ENCODE measurements around the gene SDK1. TPM values are rescaled to one million over a fixed set of nuclear protein-coding genes. Genes with fewer than 3 reads are reported as not detected.
A peak's percentile ranks its signal among the peaks of the same experiment; 100 is the strongest.

SDK1 gene
- total RNA-seq, 2 donors from 2014 or later, result 4.8 to 13.2 TPM

DNA sequence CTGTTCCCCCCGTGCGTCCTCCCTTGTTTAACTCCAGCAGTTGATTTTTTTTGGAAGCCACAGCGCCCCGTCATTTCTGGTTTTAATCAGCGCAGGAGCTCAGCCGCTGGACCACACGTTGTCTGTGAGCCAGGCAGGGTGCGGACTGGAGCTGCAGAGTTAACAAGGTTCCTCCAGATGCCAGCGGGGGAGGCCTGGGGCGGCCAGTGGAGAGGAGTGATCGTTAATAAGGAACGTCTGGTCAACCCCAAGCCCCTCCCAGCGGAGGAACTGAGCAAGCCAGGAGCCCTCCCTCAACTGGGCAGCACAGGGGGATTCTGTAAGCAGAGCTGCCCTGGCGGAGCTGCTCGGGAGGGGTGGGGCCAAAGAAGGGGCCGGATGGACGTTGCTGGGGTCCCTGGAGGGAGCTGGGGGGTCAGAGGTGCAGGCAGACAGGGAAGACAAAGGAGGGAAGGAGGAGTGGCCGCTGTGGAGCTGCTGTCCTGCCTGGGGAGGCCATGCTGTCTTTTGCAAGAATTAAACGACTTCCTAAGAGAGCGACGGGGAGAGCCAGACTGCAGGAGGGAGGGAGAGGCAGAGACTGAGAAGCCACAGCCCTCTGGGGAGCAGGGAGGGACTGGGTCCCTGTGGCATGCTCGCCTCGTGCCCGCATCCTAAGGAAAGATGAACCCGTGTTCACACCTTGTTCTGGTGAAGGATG, 843.9 kb downstream of the SDK1 start:
- TF ChIP-seq POLR2AphosphoS5 (IDR thresholded peaks at IDR 0.05), result no peak
- no peak for TF ChIP-seq POLR2A (IDR thresholded peaks at IDR 0.05)
- no peaks in the 10 kb centered on the region for H3K27me3 ChIP-seq (replicated peaks; ENCODE audit: insufficient read depth)
- DNase-seq (ENCODE audit: low spot score), result peak; percentile 24
- peak overlapping the region; percentile 6 for H3K4me3 ChIP-seq
- no peaks in the 10 kb centered on the region for H3K4me1 ChIP-seq (replicated peaks)
- H3K27ac ChIP-seq, result no peak overlapping the region
- intact Hi-C loops (cut with DNase I), result no loop called here
- no peaks in the 10 kb centered on the region for H3K36me3 ChIP-seq
- 6% methylated on average over 25 of the region's 25 CpGs for WGBS
- no peaks in the 10 kb centered on the region for H3K9me3 ChIP-seq

- no peaks in the 10 kb centered on the region for H3K4me1 ChIP-seq (replicated peaks)
- intact Hi-C loops (cut with DNase I), result no loop called here
- no peak overlapping the region for H3K4me3 ChIP-seq
- H3K36me3 ChIP-seq, result no peaks in the 10 kb centered on the region
- no peak for DNase-seq (ENCODE audit: low spot score)
- H3K9me3 ChIP-seq, result no peaks in the 10 kb centered on the region
- no peak overlapping the region for H3K27ac ChIP-seq
- 86% methylated on average over 13 of the region's 14 CpGs for WGBS
- no peak for TF ChIP-seq POLR2AphosphoS5 (IDR thresholded peaks at IDR 0.05)
- no peak for TF ChIP-seq POLR2A (IDR thresholded peaks at IDR 0.05)
- no peak for TF ChIP-seq CTCF (IDR thresholded peaks at IDR 0.05)
- H3K27me3 ChIP-seq (replicated peaks; ENCODE audit: insufficient read depth), result no peaks in the 10 kb centered on the region
Measured at GRCh38 chr7:4145576-4145975, 844.5 kb downstream of the SDK1 start.

DNA sequence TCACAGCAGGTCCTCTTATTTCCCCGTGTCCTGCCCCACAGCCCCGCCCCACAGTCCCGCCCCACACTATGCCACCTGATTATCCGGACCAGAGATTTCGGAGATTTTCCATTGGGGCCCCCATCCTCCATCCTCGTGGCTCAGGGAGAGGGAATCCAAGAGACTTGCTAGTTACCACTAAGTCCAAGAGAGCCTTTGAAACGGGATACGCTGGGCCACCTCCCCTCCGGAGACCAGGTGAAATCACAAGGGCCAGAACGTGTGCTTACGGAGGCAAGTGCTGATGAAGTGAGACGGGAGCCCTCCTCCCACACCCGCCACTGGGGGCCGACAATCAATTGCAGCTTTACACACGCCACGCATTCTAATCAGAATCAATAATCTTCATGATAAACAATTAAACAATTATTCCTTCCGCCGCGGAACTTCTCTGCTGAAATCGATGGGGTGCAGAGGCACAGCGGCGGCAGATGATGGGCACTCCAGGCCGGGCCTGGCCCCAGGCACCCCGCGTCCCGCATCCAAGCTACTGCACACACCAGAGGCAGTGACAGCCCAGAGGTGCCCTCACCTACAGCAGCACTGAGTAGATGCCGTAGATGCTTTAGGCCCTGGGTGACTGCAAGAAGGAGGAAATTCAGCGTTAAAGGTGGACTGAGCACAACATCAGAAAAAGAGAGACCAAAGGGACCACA, 847.0 kb downstream of the SDK1 start:
- Histone ChIP-seq H3K27me3 (replicated peaks; ENCODE audit: insufficient read depth) (no peaks in the 10 kb centered on the region), H3K4me1 (replicated peaks) (no peaks in the 10 kb centered on the region), H3K4me3 (no peak overlapping the region), H3K36me3 (no peaks in the 10 kb centered on the region), H3K9me3 (no peaks in the 10 kb centered on the region), H3K27ac (no peak overlapping the region)
- TF ChIP-seq POLR2A (IDR thresholded peaks at IDR 0.05), result no peak
- no peak for TF ChIP-seq CTCF (IDR thresholded peaks at IDR 0.05)
- no peak for TF ChIP-seq POLR2AphosphoS5 (IDR thresholded peaks at IDR 0.05)
- no peak for DNase-seq (ENCODE audit: low spot score)
- WGBS, result 89% methylated on average over 28 of the region's 28 CpGs
- intact Hi-C loops (cut with DNase I), result no loop called here

GRCh38 chr7:4149236-4149635, 848.2 kb downstream of the SDK1 start:
- intact Hi-C loops (cut with DNase I), result no loop called here
- 89% methylated on average over 7 of the region's 18 CpGs for WGBS
- Histone ChIP-seq H3K27me3 (replicated peaks; ENCODE audit: insufficient read depth) (no peaks in the 10 kb centered on the region), H3K36me3 (no peaks in the 10 kb centered on the region), H3K4me1 (replicated peaks) (no peaks in the 10 kb centered on the region), H3K9me3 (no peaks in the 10 kb centered on the region), H3K27ac (no peak overlapping the region), H3K4me3 (no peak overlapping the region)
- DNase-seq (ENCODE audit: low spot score), result no peak
- TF ChIP-seq POLR2A (IDR thresholded peaks at IDR 0.05) (no peak), POLR2AphosphoS5 (IDR thresholded peaks at IDR 0.05) (no peak), CTCF (IDR thresholded peaks at IDR 0.05) (no peak)

DNA sequence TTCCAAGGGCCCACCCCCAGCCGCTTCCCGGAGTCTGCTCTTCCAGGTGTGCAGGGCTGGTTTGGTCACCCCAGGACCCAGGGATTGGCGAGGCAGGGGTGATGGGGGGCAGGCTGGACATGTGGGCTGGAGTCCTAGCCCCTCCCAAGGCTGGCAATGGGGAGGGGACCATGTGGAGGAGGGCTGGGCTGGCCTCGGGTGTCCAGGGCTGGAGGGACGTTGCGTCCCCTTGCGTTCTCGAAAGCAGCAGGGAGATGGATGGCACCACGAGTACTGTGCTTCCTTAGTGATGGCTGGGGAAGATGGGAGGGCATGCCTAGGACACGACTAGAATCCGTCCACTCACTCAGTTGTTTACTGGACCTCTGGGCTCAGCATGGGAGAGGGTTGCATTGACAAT, 848.6 kb downstream of the SDK1 start:
- Histone ChIP-seq H3K36me3 (no peaks in the 10 kb centered on the region), H3K9me3 (no peaks in the 10 kb centered on the region), H3K4me3 (no peak overlapping the region), H3K4me1 (replicated peaks) (no peaks in the 10 kb centered on the region), H3K27me3 (replicated peaks; ENCODE audit: insufficient read depth) (no peaks in the 10 kb centered on the region), H3K27ac (no peak overlapping the region)
- intact Hi-C loops (cut with DNase I), result no loop called here
- WGBS, result 92% methylated on average over 11 of the region's 11 CpGs
- no peak for DNase-seq (ENCODE audit: low spot score)
- no peak for TF ChIP-seq POLR2AphosphoS5 (IDR thresholded peaks at IDR 0.05)
- no peak for TF ChIP-seq CTCF (IDR thresholded peaks at IDR 0.05)
- TF ChIP-seq POLR2A (IDR thresholded peaks at IDR 0.05), result no peak
